GM12878 (cell line): Measurements from ENCODE around the gene NOC2L. TPM values are rescaled to one million over a fixed set of nuclear protein-coding genes. Genes with fewer than 3 reads are reported as not detected.
A peak's percentile ranks its signal among the peaks of the same experiment; 100 is the strongest.

Experiments used
- CTCF ChIP-seq, 3 experiments: IDR thresholded peaks in 2 of 3; conservative IDR thresholded peaks in 1 of 3; 2 replicates each; pipeline ENCODE4 v1.5.1; 2011; ENCODE audit warnings: low read depth in 3 of 3, low read length in 3 of 3, mild to moderate bottlenecking in 3 of 3, control low read depth in 2 of 3, moderate library complexity in 2 of 3, inconsistent platforms in 1 of 3, mixed read lengths in 1 of 3; ENCODE audit not compliant: control insufficient read depth in 2 of 3, insufficient read depth in 1 of 3; ENCODE audit errors: extremely low read depth in 1 of 3
- EP300 ChIP-seq, 2 experiments: fragments of 150-350 bp in 1 of 2; IDR thresholded peaks; 2 replicates each; pipeline ENCODE4 v1.6.1; 2011 to 2012; ENCODE audit warnings: low read depth in 2 of 2, low read length in 2 of 2, borderline replicate concordance in 1 of 2, improper control_type of control experiment in 1 of 2, inconsistent platforms in 1 of 2; ENCODE audit not compliant: control insufficient read depth in 1 of 2
- MLLT1 ChIP-seq: fragments of 450-650 bp; IDR thresholded peaks from 2 replicates; pipeline ENCODE4 v1.6.1; 2016; ENCODE audit warnings: mild to moderate bottlenecking
- RAD51 ChIP-seq: fragments of 450-650 bp; IDR thresholded peaks from 2 replicates; pipeline ENCODE4 v1.6.1; 2016; ENCODE audit warnings: moderate library complexity, mild to moderate bottlenecking, inconsistent platforms
- RBBP5 ChIP-seq: fragments of 200-600 bp; sonication (generic); conservative IDR thresholded peaks from 2 replicates; pipeline ENCODE4 v1.6.1; 2016
- RCOR1 ChIP-seq: conservative IDR thresholded peaks from 2 replicates; pipeline ENCODE4 v1.6.1; 2012; ENCODE audit warnings: low read depth, low read length, improper control_type of control experiment
- SUPT20H ChIP-seq: IDR thresholded peaks from 2 replicates; pipeline ENCODE4 v1.6.1; 2011; ENCODE audit warnings: low read depth, mild to moderate bottlenecking, low read length, moderate library complexity, borderline replicate concordance; ENCODE audit not compliant: control insufficient read depth
- TBL1XR1 ChIP-seq: IDR thresholded peaks from 2 replicates; pipeline ENCODE4 v1.6.1; 2012; ENCODE audit warnings: low read depth, low read length, improper control_type of control experiment
- TCF3 ChIP-seq: IDR thresholded peaks from 2 replicates; pipeline ENCODE4 v1.6.1; 2012; ENCODE audit warnings: low read depth, mild to moderate bottlenecking, low read length, borderline replicate concordance; ENCODE audit not compliant: insufficient read depth
- USF1 ChIP-seq: IDR thresholded peaks from 2 replicates; pipeline ENCODE4 v1.6.1; 2011; ENCODE audit warnings: borderline replicate concordance, low read depth, mild to moderate bottlenecking, moderate library complexity, mixed read lengths, low read length; ENCODE audit not compliant: insufficient read depth; ENCODE audit errors: extremely low read length
- polyA plus RNA-seq, 11 experiments: library from polyadenylated mRNA; depleted of rRNA in 4 of 11; unstranded in 6 of 11; stranded (reverse) in 5 of 11; fragments of >200 nt; fragmentation: Nextera tagmentation in 4 of 11; fragmentation: Illumina TruSeq in 1 of 11; extraction: Ambion mirVana in 4 of 11; extraction: Trizol in 1 of 11; gene quantifications; 1 replicate in 1 of 11; 2 replicates in 10 of 11; pipeline versions ENCODE4 v1.2.1 to v1.2.3, GENCODE V29; 2011 to 2016; ENCODE audit warnings: inconsistent platforms in 2 of 11, missing spikeins in 2 of 11, low read depth in 1 of 11
- total RNA-seq, 4 experiments: library from RNA; depleted of rRNA in 3 of 4; stranded (reverse); fragments of >200 nt in 3 of 4; fragmentation: Illumina TruSeq in 1 of 4; extraction: Trizol in 1 of 4; gene quantifications; 2 replicates each; pipeline versions ENCODE4 v1.2.1 to v1.2.3, GENCODE V29; 2013 to 2021

NOC2L gene
- total and polyA plus RNA-seq, 10 of the 15 experiments (the other 5 are each of a cell fraction or from before 2014, with no cell fraction given): 1.3 to 171 (median 64.3) TPM

GRCh38 chr1:961132-961669 lies 2.1 kb upstream of the NOC2L start (continued):
- TF ChIP-seq USF1 (peak; percentile 36), RBBP5 (no peak), TBL1XR1 (no peak), SUPT20H (no peak), RAD51 (no peak), TCF3 (no peak), EP300 (IDR thresholded peaks at IDR 0.05; ENCODE audit: borderline replicate concordance in 1 of 2, control insufficient read depth in 1 of 2, low read depth in 2 of 2, low read length in 2 of 2) (no peak), CTCF (IDR thresholded peaks at IDR 0.05 in 2 of 3, conservative IDR thresholded peaks at IDR 0.05 in 1 of 3; ENCODE audit: control insufficient read depth in 2 of 3, extremely low read depth in 1 of 3, insufficient read depth in 1 of 3, low read depth in 3 of 3, low read length in 3 of 3) (no peak), RCOR1 (no peak), MLLT1 (peak; percentile 62; the same call in 1 of the 2 replicates)
